IPS-20b (cell line): ENCODE results near the gene SCAMP5.
A peak's percentile ranks its signal among the peaks of the same experiment; 100 is the strongest.

ENCODE experiments used
- H3K27ac ChIP-seq: one replicate; pipeline ENCODE4 v1.5.1; 2013; ENCODE audit warnings: low read length
- H3K27me3 ChIP-seq: 2 replicates; pipeline ENCODE4 v1.6.1; 2013; ENCODE audit warnings: mild to moderate bottlenecking, low read length, inconsistent platforms; ENCODE audit not compliant: insufficient read depth
- H3K36me3 ChIP-seq: 2 replicates; pipeline ENCODE4 v1.6.1; 2013; ENCODE audit warnings: low read depth, mild to moderate bottlenecking, inconsistent platforms, low read length, moderate library complexity; ENCODE audit not compliant: insufficient read depth
- H3K4me1 ChIP-seq: 2 replicates; pipeline ENCODE4 v1.6.1; 2013; ENCODE audit warnings: mild to moderate bottlenecking, control low read depth, inconsistent platforms, low read length, moderate library complexity; ENCODE audit not compliant: insufficient read depth
- H3K4me3 ChIP-seq: 2 replicates; pipeline ENCODE4 v1.5.1; 2013; ENCODE audit warnings: mild to moderate bottlenecking, low read length, inconsistent platforms
- H3K9ac ChIP-seq: 2 replicates; pipeline ENCODE4 v1.6.1; 2013; ENCODE audit warnings: low read depth, mild to moderate bottlenecking, inconsistent platforms, low read length, moderate library complexity
- H3K9me3 ChIP-seq: 2 replicates; pipeline ENCODE4 v1.6.1; 2013; ENCODE audit warnings: mild to moderate bottlenecking, low read depth, low read length, inconsistent platforms; ENCODE audit not compliant: insufficient read depth

SCAMP5 gene

DNA sequence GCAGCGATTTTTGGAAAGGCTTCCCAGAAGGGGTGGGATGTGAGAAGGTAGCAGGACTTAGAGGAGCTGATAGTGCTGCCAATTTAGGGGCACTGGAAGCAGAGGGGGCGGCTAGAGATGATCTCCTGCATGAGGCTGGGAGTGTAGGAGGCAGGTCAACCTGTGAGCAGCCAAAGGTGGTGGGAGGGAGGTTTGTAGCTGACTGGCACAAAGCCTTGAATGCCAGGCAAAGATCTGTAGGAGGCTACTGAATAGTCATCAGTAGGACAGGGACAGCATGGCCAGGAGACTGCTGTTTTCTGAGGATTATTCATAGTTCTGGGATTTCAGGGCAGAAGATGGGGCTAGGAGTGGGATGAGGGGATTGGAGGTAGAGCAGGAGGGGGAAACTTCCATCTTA is 2.2 kb downstream of the SCAMP5 start:
- H3K9ac ChIP-seq = no peak overlapping the region
- H3K9me3 ChIP-seq = no peaks in the 10 kb centered on the region
- H3K4me3 ChIP-seq = no peak overlapping the region
- H3K4me1 ChIP-seq = peaks cover 4% of the 10 kb centered on the region
- no peaks in the 10 kb centered on the region for H3K36me3 ChIP-seq
- H3K27me3 ChIP-seq = peaks cover 26% of the 10 kb centered on the region
- H3K27ac ChIP-seq = no peak overlapping the region

DNA sequence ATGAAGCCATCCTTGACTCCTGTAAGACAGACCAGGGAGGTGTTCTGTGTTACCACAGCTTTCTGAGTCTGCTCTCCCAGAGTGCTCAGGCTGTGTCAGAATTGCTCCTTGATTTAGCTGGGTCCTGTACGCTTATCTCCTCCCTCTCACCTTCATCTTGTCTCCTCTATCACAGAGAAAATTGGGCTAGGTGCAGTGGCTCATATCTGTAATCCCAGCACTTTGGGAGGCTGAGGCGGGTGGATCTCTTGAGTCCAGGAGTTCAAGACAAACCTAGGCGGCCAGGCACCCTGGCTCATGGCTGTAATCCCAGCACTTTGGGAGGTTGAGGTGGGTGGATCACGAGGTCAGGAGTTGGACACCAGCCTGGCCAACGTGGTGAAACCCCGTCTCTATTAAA is 5.9 kb downstream of the SCAMP5 start:
- Histone ChIP-seq H3K27ac (no peak overlapping the region), H3K36me3 (no peaks in the 10 kb centered on the region), H3K4me3 (no peak overlapping the region), H3K9me3 (no peaks in the 10 kb centered on the region), H3K4me1 (peaks cover 4% of the 10 kb centered on the region), H3K9ac (no peak overlapping the region), H3K27me3 (peaks cover 13% of the 10 kb centered on the region)

DNA sequence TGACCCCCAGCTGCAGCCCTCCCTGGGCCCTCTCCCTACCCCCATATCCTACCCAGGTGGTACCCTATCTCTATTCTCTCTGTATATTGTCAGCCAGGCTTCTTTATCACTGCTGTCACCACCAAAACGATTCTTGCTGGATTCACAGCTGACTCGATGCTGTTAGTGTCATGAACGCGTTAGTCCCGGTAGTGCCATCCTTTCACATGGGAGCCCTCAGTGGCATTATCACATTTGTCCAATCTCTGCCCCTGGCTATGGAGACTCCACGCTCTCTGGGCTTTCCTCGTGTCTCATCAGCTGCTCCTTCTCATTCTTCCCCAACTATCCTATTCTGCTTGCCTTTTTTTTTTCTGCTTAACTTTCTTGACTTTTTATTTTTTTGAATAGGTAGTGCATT is 7.0 kb downstream of the SCAMP5 start:
- H3K4me3 ChIP-seq = no peak overlapping the region
- no peaks in the 10 kb centered on the region for H3K36me3 ChIP-seq
- H3K27ac ChIP-seq = no peak overlapping the region

DNA sequence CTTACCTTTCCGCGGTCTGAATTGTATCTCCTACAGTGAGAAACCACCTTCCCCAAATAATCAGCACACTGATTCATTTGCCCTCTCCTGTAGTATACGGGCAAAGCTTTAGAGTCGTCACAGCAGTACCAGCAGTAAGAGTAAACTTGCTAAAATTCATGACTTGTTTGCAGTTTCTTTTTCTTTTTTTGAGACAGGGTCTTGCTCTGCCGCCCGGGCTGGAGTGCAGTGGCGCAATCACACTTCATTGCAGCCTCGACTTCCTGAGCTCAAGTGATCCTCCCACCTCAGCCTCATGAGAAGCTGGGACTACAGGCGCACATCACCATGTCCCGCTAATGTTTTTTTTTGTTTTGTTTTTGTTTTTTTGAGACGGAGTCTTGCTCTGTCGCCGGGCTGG is 11.9 kb downstream of the SCAMP5 start:
- H3K9me3 ChIP-seq = no peaks in the 10 kb centered on the region
- H3K4me1 ChIP-seq = no peaks in the 10 kb centered on the region
- H3K9ac ChIP-seq = no peak overlapping the region
- H3K27me3 ChIP-seq = no peaks in the 10 kb centered on the region
- peaks cover 5% of the 10 kb centered on the region; the same call in 1 of the 2 replicates for H3K36me3 ChIP-seq
- H3K4me3 ChIP-seq = no peak overlapping the region
- H3K27ac ChIP-seq = no peak overlapping the region

More for the DNA sequence above, 7.0 kb downstream of the SCAMP5 start:
- Histone ChIP-seq H3K9ac (no peak overlapping the region), H3K27me3 (peaks cover 2% of the 10 kb centered on the region; the same call in 1 of the 2 replicates), H3K9me3 (no peaks in the 10 kb centered on the region), H3K4me1 (no peaks in the 10 kb centered on the region)

DNA sequence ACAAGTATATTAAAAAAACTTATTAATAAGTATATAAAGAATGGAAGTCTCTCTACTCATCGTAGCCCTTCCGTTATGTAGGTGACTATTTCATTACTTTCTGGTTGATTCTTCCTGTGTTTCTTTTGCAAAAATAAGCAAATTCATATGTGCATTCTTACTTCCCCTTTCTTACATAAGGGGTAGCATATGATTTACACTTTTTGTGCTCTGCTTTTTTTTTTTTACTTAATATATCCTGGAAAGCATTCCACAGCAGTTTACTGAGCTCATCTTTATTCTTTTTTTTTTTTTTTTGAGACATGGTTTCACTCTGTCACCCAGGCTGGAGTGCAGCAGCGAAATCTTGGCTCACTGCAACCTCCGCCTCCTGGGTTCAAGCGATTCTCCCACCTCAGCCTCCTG is 12.9 kb downstream of the SCAMP5 start:
- no peaks in the 10 kb centered on the region for H3K9me3 ChIP-seq
- peaks cover 15% of the 10 kb centered on the region; the same call in 1 of the 2 replicates for H3K36me3 ChIP-seq
- no peaks in the 10 kb centered on the region for H3K4me1 ChIP-seq
- H3K4me3 ChIP-seq = no peak overlapping the region
- no peaks in the 10 kb centered on the region for H3K27me3 ChIP-seq
- no peak overlapping the region for H3K9ac ChIP-seq
- no peak overlapping the region for H3K27ac ChIP-seq

DNA sequence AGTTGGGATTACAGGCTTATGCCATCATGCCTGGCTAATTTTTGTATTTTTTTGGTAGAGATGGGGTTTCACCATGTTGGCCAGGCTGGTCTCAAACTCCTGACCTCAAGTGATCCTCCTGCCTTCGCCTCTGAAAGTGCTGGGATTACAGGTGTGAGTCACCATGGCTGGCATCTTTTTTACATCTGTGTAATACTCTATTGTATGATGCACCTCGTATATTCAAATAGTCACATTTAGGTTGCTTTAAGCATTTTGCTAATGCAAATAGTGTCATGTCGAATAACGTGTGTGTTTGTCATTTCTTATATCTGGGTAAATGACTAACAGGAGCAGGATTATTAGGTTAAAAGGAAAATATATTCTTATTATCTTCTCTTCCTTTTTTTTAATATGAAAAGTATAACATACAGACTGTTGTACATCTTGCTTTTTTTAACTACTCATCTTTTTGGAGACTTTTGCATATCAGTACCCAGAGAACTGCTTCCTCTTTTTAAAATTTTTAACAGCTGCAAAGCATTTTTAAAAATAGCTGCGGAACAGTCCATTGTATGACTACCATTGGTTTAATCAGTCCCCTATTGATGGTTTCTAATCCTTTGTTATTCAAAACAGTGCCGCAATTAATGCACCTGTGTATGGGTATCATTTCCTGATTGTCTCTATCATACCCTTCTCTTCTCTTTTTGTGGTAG is 13.4 kb downstream of the SCAMP5 start:
- no peak overlapping the region for H3K9ac ChIP-seq
- no peak overlapping the region for H3K4me3 ChIP-seq
- no peak overlapping the region for H3K27ac ChIP-seq
- no peaks in the 10 kb centered on the region for H3K27me3 ChIP-seq
- H3K4me1 ChIP-seq = no peaks in the 10 kb centered on the region
- peaks cover 19% of the 10 kb centered on the region for H3K36me3 ChIP-seq
- no peaks in the 10 kb centered on the region for H3K9me3 ChIP-seq

DNA sequence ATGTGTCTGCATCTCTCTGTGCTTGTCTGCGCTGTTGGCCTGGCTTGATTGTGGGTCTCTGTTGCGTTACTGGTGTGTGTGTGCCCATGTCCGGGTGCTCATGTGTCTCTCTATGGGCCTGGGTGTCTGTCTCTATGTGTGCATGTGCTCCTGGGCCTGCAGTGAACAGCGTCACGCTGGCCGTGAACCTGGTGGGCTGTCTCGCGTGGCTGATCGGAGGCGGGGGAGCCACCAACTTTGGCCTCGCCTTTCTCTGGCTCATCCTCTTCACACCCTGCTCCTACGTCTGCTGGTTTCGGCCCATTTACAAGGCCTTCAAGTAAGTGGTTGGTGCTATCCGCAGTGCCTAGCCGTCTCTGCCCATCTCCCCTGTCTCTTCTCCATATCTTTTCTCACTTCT is 21.1 kb downstream of the SCAMP5 start:
- Histone ChIP-seq H3K4me1 (no peaks in the 10 kb centered on the region), H3K9me3 (no peaks in the 10 kb centered on the region), H3K9ac (no peak overlapping the region), H3K27ac (no peak overlapping the region), H3K36me3 (peaks cover 38% of the 10 kb centered on the region), H3K27me3 (no peaks in the 10 kb centered on the region), H3K4me3 (no peak overlapping the region)

DNA sequence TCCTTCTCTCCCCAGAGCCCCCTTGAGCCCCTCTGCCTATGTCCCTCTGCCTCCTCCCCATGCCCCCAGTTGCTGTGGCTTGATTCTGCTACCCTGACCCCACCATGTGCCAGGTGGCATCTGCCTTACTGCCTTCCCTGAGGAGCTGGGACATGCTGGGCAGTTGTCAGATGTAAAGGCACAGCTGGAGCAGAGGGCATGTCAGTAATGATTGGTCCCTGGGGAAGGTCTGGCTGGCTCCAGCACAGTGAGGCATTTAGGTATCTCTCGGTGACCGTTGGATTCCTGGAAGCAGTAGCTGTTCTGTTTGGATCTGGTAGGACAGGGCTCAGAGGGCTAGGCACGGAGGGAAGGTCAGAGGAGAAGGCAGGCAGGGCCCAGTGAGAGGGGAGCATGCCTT is 24.6 kb downstream of the SCAMP5 start:
- no peak overlapping the region for H3K27ac ChIP-seq
- H3K36me3 ChIP-seq = peaks cover 13% of the 10 kb centered on the region; the same call in 1 of the 2 replicates
- H3K9me3 ChIP-seq = no peaks in the 10 kb centered on the region
- H3K4me3 ChIP-seq = no peak overlapping the region
- no peaks in the 10 kb centered on the region for H3K27me3 ChIP-seq
- H3K9ac ChIP-seq = no peak overlapping the region
- H3K4me1 ChIP-seq = no peaks in the 10 kb centered on the region

DNA sequence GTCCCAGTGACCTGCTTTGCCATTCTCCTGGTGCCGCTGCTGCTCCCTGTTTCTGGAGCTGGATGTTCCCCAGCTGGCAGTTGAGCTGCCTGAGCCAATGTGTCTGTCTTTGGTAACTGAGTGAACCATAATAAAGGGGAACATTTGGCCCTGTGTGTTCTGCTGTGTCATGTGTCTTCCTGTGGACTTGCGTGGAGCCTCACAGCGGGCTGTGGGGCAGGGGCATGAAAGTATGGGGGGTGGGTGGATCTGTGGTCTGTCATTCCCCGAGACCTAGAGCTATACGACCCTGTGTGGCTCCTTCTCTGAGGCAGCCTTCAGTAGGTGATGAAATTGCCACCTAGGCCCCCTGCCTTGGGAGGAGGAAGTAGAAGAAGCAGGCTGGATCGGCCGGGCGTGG is 26.0 kb downstream of the SCAMP5 start:
- H3K27ac ChIP-seq = no peak overlapping the region
- H3K36me3 ChIP-seq = peaks cover 21% of the 10 kb centered on the region; the same call in 1 of the 2 replicates
- H3K27me3 ChIP-seq = no peaks in the 10 kb centered on the region
- no peak overlapping the region for H3K4me3 ChIP-seq
- no peaks in the 10 kb centered on the region for H3K9me3 ChIP-seq
- no peak overlapping the region for H3K9ac ChIP-seq
- no peaks in the 10 kb centered on the region for H3K4me1 ChIP-seq

DNA sequence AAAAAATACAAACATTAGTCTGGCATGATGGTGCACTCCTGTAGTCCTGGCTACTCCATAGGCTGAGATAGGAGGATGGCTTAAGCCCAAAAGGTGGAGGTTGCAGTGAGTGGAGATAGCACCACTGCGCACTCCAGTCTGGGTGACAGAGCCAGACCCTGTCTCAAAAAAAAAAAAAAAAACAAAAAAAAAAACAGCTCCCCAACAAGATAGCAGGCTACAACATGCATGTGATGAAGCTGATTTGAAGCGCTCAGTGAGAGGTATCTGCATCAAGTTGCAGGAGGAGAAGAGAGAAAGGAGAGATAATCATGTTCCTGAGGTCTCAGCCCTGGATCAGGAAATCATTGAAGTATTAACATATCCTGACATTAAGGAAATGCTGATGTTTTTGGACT is 27.4 kb downstream of the SCAMP5 start:
- Histone ChIP-seq H3K4me3 (no peak overlapping the region), H3K9ac (no peak overlapping the region), H3K36me3 (peaks cover 14% of the 10 kb centered on the region; the same call in 1 of the 2 replicates), H3K9me3 (no peaks in the 10 kb centered on the region), H3K27me3 (no peaks in the 10 kb centered on the region), H3K27ac (no peak overlapping the region), H3K4me1 (no peaks in the 10 kb centered on the region)

DNA sequence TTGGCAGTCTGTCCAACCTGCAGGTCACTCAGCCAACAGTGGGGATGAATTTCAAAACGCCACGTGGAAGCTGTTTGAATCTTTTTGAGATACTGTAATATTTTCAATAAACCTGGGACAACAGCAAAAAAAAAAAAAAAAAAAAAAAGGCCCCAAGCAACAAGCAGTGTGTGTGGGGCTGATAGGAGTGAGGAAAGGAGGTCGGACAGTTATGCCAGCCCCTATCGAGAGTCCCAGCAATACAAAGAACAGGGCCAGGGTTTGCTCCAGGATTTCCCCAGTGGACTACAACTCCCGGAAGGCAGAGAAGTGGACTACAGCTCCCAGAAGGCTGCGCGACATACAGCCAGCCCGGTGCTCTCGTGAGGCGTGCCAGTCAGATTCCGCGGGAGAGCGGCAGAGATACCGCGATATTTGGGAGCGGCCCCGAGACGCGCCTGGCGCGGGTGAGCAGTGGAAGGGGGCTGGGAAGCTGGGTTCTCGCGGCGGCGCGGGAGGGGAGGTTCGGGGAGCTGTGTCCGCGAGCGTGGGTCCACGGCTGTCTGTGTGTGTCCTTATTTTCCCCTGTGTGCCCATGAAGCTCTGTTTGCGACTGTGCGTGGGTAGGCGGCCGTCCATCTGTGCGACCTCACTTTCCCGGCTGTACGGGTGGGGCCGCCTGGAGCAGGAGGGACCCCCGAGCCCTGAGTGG is 28.0 kb downstream of the SCAMP5 start, which contains the start of gene PPCDC:
Gene PPCDC, plus strand, starts transcription at position 410 of the 691 bp plus-strand sequence. CDS start 4,729 bp downstream, outside the sequence.
- peak within 1 kb of the TSS; percentile 84 for H3K27ac ChIP-seq
- H3K4me1 ChIP-seq = no peaks in the 10 kb centered on the region

More for the DNA sequence above, 28.0 kb downstream of the SCAMP5 start, which contains the start of gene PPCDC:
- Histone ChIP-seq H3K9me3 (no peaks in the 10 kb centered on the region), H3K27me3 (no peaks in the 10 kb centered on the region), H3K36me3 (peaks cover 13% of the 10 kb centered on the region; the same call in 1 of the 2 replicates), H3K4me3 (peak within 1 kb of the TSS; percentile 96), H3K9ac (peak within 1 kb of the TSS; percentile 100)
